Brain microvascular endothelial cell (primary cell): Measurements from ENCODE around the gene LIMS1.

ENCODE experiments used
- DNase-seq: peaks from one replicate; pipeline ENCODE4 v3.0.0-alpha.2; 2020
- H3K27ac ChIP-seq: fragments of 250-450 bp; sonication (Bioruptor Pico); 2 replicates; pipeline ENCODE4 v1.5.1; 2020; ENCODE audit warnings: mild to moderate bottlenecking, moderate library complexity
- H3K27me3 ChIP-seq: fragments of 250-450 bp; sonication (Bioruptor Pico); replicated peaks from 2 replicates; pipeline ENCODE4 v1.5.1; 2020; ENCODE audit warnings: mild to moderate bottlenecking
- H3K36me3 ChIP-seq: fragments of 250-450 bp; sonication (Bioruptor Pico); replicated peaks from 2 replicates; pipeline ENCODE4 v1.5.1; 2020; ENCODE audit warnings: mild to moderate bottlenecking
- H3K4me3 ChIP-seq: 2 replicates; pipeline ENCODE4 v1.5.1; 2011; ENCODE audit warnings: low read depth, mild to moderate bottlenecking, control low read depth, low read length, moderate library complexity
- CTCF ChIP-seq: IDR thresholded peaks from 2 replicates; pipeline ENCODE4 v1.5.1; 2011; ENCODE audit warnings: low read depth, mild to moderate bottlenecking, moderate library complexity, low read length, control low read depth, inconsistent platforms; ENCODE audit errors: missing control alignments
- in situ Hi-C: cut with HindIII; loops from 2 replicates; pipeline ENCODE4 v1.10.0; 2017; ENCODE audit warnings: low sequenced_read_pairs, low pct_ligation_motif_present

The LIMS1 gene

GRCh38 chr2:108617617-108618016 is 83.3 kb downstream of the LIMS1 start:
- Histone ChIP-seq H3K27ac (no peak overlapping the region), H3K4me3 (no peak overlapping the region), H3K36me3 (no peaks in the 10 kb centered on the region), H3K27me3 (no peaks in the 10 kb centered on the region)
- in situ Hi-C loops: no loop called here
- no peak for DNase-seq
- TF ChIP-seq CTCF: no peak

GRCh38 chr2:108619925-108620620 is 85.8 kb downstream of the LIMS1 start:
- H3K4me3 ChIP-seq: no peak overlapping the region
- H3K27me3 ChIP-seq: no peaks in the 10 kb centered on the region
- in situ Hi-C loops: no loop called here
- H3K36me3 ChIP-seq: no peaks in the 10 kb centered on the region
- no peak overlapping the region for H3K27ac ChIP-seq
- no peak for TF ChIP-seq CTCF
- DNase-seq: no peak

GRCh38 chr2:108620656-108621055 is 86.4 kb downstream of the LIMS1 start:
- no peak for DNase-seq
- TF ChIP-seq CTCF: no peak
- Histone ChIP-seq H3K27me3 (no peaks in the 10 kb centered on the region), H3K27ac (no peak overlapping the region), H3K36me3 (no peaks in the 10 kb centered on the region), H3K4me3 (no peak overlapping the region)
- in situ Hi-C loops: no loop called here

- Histone ChIP-seq H3K4me3 (no peak overlapping the region), H3K27ac (no peak overlapping the region), H3K36me3 (no peaks in the 10 kb centered on the region), H3K27me3 (no peaks in the 10 kb centered on the region)
- in situ Hi-C loops: no loop called here
- no peak for DNase-seq
- TF ChIP-seq CTCF: no peak
Measured at GRCh38 chr2:108621087-108621559, 86.9 kb downstream of the LIMS1 start.

GRCh38 chr2:108621687-108622681 is 87.7 kb downstream of the LIMS1 start:
- no peak overlapping the region for H3K4me3 ChIP-seq
- no peak for DNase-seq
- no peaks in the 10 kb centered on the region for H3K27me3 ChIP-seq
- in situ Hi-C loops: no loop called here
- no peak for TF ChIP-seq CTCF
- H3K27ac ChIP-seq: no peak overlapping the region
- no peaks in the 10 kb centered on the region for H3K36me3 ChIP-seq
